NAMALWA (cell line): Measurements from ENCODE around the gene NLGN1.
A peak's percentile ranks its signal among the peaks of the same experiment; 100 is the strongest.
"Not testable (repeated sequence)": the region's sequence is repeated elsewhere in the genome, so short reads cannot be mapped to it uniquely, and the experiment has no call there.

ENCODE experiments used
- DNase-seq: peaks from one replicate; pipeline ENCODE4 v3.0.0-alpha.2; 2015; ENCODE audit warnings: low spot score

The NLGN1 gene

GRCh38 chr3:173429527-173429926 lies 32.0 kb downstream of the NLGN1 start:
- no peak for DNase-seq

DNA sequence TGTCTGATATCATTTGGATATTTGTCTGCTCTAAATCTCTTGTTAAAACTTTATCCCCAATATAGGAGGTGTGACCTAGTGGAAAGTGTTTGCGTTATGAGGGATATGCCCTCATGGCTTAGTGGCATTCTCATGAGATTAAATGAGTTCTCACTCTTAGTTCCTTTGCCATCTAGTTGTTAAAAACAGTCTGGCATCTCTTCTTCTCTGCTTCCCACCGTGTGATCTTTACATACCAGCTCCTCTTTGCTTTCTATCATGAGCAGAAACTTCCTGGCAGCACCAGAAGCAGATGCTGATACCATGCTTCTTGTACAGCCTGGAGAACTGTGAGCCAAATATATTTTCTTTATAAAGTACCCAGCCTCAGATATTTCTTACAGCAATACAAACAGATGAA lies 33.0 kb downstream of the NLGN1 start:
- no peak for DNase-seq

DNA sequence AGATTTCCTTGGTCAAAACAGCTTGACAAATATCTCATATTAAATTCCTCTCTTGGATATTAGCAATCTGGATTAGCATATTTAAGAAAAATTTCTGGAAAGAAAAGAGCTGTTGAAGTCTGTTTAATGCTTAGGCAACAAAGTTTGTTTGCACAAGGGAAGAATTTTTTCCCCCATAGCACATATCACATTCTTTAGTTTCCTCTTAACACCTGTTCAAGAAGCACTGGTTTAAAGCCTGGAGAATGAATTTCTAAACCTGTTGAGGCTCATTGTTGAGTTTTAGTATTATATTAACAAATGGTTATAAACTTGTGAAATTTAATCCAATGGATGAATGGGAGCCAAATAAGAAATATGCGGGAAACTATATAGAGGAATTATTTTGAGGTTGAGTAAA lies 41.5 kb downstream of the NLGN1 start:
- DNase-seq = no peak

DNA sequence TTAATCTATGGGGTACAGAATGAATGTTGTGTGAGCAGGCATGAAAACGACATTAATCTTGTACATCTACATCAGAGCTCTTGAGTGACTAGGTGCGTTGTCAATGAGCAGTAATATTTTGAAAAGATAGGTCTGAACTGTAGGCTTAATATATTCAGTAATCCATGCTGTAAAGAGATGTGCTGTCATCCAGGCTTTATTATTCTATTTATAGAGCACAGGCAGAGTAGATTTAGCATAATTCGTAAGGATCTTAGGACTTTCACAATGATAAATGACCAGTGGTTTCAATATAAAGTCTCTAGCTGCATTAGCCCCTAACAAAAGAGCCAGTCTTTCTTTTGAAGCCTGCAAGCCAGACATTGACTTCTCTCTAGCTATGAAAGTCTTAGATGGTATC lies 43.0 kb downstream of the NLGN1 start:
- no peak for DNase-seq

GRCh38 chr3:173451561-173451960 lies 54.0 kb downstream of the NLGN1 start:
- not testable (repeated sequence) for DNase-seq

- no peak for DNase-seq
Observed at GRCh38 chr3:173463250-173463649, 65.7 kb downstream of the NLGN1 start.

DNA sequence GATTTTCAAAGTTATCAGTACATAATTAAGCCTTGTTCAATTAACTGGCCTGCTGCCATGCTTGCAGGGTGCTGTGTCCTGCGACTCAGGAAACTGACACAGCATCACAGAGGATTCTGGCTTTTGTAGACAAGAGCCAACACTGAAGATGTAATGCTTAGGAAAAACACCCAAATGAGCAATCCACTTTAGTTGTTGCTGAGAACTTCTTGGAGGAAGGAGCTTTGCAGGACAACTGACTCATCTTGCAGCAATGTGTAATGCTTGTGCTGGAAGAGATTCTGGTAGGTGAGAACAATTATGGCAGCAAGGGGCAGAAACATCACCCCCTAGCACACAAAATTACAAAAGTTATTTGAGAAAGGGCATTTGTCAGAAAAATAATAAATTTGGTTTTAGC lies 67.6 kb downstream of the NLGN1 start:
- DNase-seq = no peak

GRCh38 chr3:173465898-173466678 lies 68.5 kb downstream of the NLGN1 start:
- no peak for DNase-seq

DNA sequence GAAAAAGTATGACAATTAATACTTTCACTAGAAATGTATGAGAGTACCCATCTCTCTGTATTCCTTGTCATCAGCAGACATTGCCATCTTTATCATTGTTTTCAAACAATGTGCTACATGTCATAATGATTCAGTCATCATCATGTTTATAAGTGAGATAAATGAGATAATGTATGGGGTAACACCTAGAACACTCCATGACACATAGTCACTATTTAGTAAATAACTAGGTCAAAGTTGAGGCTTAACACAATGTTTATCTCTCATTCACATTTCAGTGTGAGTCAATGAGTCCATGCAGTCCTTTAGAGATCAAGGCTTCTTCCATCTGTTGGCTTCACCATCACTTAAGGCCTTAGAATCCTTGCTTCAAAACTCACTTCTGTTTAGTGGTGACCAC lies 70.0 kb downstream of the NLGN1 start:
- no peak for DNase-seq

DNA sequence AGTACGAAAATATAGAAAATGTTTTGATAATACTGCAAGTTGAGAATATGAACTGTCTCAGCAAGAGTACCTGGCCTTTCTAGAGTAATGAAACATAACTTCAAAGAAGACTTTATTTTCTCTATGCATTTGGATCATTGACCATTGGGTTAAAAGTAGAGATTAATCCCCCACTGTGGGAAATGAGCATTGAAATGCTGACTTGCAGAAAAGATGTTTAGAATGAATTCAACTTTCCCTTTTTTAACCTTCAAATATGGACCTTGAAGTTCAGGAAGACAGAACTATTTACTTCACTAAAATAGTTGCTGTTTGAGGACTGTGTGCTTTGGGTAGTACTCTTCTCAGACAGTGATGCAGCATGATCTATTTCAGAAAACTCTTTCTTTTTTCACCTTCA lies 75.7 kb downstream of the NLGN1 start:
- no peak for DNase-seq

DNA sequence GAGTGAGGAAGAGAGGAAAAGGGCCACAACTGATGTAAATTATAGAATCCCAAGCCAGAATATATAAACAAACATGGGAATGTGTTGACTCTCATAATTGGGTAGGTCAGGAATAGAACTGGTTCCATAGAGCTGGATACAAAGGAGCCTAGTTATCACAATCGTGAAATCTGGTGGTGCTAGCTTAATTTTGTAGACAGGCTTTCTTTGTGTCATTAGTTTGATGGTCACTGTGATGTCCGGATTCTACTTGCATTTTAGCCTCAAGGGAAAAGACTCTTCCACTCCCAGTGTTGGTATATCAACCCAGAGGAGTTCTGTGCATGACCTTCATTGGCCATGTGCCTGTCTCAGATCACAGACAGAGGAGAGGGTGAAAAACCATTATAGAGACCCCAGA lies 81.8 kb downstream of the NLGN1 start:
- DNase-seq = no peak

DNA sequence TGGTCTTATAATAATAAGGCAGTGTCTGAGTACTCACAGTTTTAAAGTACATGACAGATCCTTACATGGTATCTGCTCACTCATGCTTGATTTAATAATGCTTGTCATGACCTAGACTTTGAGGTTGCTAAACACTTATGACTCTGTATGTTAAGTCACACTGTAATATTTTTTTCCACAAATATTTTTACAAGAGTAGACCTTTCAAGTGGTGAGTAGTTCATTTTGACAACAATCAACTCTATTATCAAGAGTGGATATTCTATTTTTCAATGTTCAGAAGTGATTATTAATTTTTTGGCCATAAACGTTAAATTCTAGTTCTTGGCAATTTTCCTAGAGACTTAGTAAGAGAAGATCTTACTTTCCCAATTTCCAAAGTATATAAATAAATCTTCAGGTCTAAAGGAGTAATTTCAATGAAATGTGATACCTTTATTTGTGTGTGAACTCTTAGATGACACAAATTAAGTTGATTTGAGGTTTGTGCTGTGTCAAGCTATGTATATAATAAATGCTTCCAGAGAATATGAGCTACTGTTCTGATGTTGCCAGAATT lies 104.5 kb downstream of the NLGN1 start:
- no peak for DNase-seq

GRCh38 chr3:173502983-173503568 lies 105.5 kb downstream of the NLGN1 start:
- DNase-seq = no peak

DNA sequence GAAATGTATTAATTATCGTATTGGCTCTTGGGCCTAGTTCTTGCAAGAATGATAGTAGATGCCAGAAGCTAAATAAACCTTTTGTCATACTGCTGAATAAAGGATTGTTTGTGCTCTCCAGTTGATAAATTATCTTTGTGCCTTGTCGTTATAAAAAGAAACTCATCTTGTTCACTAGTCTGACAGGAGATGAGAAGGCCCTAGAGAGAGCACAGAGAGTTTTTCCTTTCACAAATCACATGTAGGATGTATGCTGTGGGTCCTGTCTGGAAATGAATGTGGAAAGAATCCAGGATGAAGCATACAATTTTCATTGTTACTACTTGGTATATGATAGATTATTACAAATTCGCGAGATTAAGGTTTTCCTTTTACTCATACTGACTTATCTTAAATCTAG lies 113.0 kb downstream of the NLGN1 start:
- DNase-seq = no peak

DNA sequence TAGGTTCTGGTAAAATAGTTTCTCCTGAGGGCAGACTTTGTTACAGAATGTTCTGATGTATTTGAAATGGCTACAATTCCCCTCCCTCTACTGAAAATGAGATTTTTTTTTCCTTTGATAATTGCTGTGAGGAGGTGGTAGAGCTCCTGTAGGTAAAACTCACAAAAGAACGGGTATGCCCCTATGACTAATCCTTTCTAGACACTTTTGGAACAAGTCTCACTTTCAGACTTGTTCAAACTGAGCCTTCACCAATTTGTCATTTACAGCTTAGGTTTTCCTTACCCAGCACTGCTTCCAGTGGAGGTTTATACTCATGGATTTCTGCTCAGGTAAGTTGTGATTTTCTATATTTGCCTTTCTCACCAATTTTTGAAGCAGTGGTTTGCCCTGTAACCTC lies 115.6 kb downstream of the NLGN1 start:
- DNase-seq = no peak

DNA sequence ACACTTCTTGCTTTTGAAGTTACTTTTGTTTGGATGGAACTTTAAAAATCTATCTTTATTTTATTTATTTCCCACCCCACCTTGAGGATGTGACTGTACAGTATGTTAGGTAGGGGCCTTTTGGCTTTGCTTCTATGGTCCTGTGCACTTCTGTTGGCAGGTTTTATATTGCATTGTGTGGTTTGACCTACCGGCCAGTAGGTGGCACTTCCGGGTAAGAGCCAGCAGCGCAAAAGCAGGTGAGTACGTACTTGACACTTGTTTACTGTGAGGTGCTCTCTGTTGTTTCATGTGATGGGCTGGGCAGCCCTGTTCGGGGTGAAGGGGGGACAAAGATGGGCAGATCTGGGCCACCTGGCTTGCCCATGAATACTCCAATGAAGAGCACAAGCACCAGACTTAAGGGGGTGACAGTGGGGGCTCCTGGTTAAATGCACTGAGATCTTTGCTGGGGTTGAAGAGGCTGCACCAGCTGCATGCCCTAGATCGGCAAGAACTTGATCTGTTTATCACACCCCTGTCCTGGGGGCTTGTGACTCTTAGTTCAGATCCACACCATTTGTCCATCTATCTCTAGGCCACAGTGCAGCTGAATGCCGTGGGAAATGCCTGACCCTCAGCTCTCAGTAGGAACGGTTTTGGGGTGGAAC lies 131.6 kb downstream of the NLGN1 start:
- peak; percentile 63 for DNase-seq

DNA sequence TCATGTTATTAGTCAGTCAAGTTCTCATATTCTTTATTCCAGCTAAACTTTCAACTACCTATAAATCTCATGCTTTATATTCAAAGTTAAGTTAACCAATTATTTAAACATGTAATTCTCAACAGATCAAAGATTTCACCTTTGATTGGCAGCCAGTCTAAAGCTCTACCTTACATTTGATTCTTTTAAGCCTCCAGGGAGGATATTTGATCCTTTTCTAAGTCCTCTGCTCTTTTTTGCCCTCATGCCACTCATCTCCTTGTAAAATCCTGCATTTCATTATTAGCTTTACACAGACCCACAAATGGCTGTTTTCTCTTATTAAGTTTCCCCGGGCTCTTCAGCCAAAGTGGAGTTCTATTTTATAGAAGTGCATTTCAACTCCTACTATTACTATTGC lies 134.1 kb downstream of the NLGN1 start:
- DNase-seq = no peak

DNA sequence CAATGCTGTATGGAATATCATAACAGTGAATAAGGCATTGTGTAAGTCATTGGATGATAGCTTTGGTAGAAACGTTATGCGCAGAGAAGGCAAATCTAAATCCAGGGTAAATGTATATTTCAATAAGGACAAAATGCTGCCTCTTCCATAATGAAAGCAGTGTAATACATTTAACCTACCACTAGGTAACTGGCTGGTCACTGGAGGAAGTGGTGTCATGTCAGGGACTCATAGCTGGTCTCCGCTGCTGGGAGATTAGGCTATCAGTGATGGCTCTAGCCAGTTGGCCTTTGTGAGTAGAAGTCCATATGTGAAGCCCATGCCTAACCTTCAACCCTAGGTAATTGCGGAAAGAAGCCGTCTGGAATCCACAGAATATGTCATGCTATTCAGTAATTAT lies 140.9 kb downstream of the NLGN1 start:
- DNase-seq = peak; percentile 22

DNA sequence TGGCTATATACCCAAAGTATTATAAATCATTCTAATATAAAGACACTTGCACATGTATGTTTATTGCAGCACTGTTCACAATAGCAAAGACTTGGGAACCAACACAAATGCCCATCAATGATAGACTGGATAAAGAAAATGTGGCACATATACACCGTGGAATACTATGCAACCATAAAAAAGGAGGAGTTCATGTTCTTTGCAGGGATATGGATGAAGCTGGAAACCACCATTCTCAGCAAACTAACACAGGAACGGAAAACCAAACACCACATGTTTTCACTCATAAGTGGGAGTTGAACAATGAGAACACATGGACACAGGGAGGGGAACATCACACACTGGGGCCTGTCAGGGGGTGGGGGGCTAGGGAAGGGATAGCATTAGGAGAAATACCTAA lies 148.0 kb downstream of the NLGN1 start:
- DNase-seq = not testable (repeated sequence)

GRCh38 chr3:173547070-173547469 lies 149.5 kb downstream of the NLGN1 start:
- no peak for DNase-seq

DNA sequence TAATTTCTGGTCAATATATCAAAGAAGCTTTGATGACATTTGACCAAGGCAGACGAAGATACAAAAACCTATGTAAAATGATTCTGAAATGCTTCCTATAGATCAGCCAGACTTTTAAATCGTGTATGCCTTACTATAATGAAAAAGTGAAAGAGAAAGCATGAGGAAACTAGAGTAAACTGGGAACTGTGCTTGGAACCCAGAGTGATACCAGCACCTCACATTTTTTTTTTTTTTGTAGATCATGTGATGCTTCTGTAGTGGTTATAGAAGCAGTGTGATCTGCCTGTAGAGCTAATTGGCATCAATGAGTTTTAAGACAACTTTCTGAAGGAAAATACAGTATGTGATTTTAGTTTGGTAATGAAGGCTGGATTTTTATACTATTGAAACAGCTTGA lies 150.7 kb downstream of the NLGN1 start:
- no peak for DNase-seq

- DNase-seq = no peak
Observed at GRCh38 chr3:173552526-173552925, 155.0 kb downstream of the NLGN1 start.

DNA sequence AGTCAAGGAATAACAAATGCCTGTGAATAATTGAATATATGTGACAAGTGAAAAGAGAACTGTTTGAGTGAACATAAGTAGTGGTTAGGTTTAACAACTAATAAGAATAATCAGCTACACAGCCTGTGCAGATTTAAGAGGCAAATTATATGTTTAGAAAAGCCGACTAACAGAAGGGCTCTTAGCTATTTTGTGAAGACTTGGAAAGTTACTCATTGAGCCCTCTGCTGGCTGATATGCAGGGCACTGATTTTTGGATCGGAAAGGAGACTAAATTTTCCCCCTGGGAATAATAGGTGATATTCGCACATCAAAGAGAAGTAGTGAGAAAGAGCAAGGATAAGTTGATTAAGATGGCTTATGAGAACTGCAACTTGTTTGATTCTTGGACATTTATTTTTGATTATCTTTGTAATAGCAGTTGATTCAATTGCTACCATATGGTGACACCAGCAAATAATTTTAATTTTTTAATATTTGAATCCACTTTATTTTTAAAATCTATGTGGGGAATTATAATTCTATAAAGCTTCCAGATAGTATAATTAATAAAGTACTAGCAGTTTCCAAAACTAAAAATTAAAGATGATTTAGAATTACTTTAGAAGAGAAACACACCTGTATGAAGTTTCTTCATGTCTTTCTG lies 156.2 kb downstream of the NLGN1 start:
- peak; percentile 55 for DNase-seq
